Measurements from ENCODE around the gene VARS2. TPM values are rescaled to one million over a fixed set of nuclear protein-coding genes. Genes with fewer than 3 reads are reported as not detected.
"Not testable (repeated sequence)": the region's sequence is repeated elsewhere in the genome, so short reads cannot be mapped to it uniquely, and the experiment has no call there.

Gene VARS2
- total and polyA plus RNA-seq, 11 donors: 10.7 to 28.5 (median 18.8) TPM

- no peak overlapping the region for H3K27ac ChIP-seq
- H3K27me3 ChIP-seq: no peaks in the 10 kb centered on the region
- H3K4me1 ChIP-seq: peaks cover 0 to 6% (median 0%) of the 10 kb centered on the region in 12 donors
- no peaks in the 10 kb centered on the region for H3K9me3 ChIP-seq
- peaks cover 0 to 22% (median 19%) of the 10 kb centered on the region in 9 donors for H3K36me3 ChIP-seq
- ATAC-seq: no peak
- TF ChIP-seq CTCF (IDR thresholded peaks at IDR 0.05) (no peak), POLR2A (IDR thresholded peaks at IDR 0.05) (no peak)
- 42 to 52% (median 49%) methylated on average over 5 of the region's 5 CpGs for WGBS, 4 donors
- H3K4me3 ChIP-seq: no peak overlapping the region
- intact Hi-C loops (cut with DNase I): no loop called here
- DNase-seq: no peak
These were observed 11.3 kb upstream of the VARS2 start for GRCh38 chr6:30902709-30903108.

GRCh38 chr6:30903236-30903635 is 10.8 kb upstream of the VARS2 start:
- Histone ChIP-seq H3K27me3 (no peaks in the 10 kb centered on the region), H3K4me1 (peaks cover 0 to 6% (median 0%) of the 10 kb centered on the region in 12 donors), H3K4me3 (no peak overlapping the region), H3K9me3 (no peaks in the 10 kb centered on the region), H3K36me3 (peaks cover 0 to 17% (median 14%) of the 10 kb centered on the region in 9 donors), H3K27ac (no peak overlapping the region)
- ATAC-seq: no peak
- 85 to 94% (median 90%) methylated on average over 4 of the region's 4 CpGs for WGBS, 4 donors
- TF ChIP-seq CTCF (IDR thresholded peaks at IDR 0.05) (no peak), POLR2A (IDR thresholded peaks at IDR 0.05) (no peak)
- DNase-seq: no peak
- intact Hi-C loops (cut with DNase I): no loop called here

GRCh38 chr6:30907290-30907757 is 6.7 kb upstream of the VARS2 start:
- peak overlapping the region in 11 of 12 donors; percentile 66 to 99 (median 90) for H3K4me3 ChIP-seq
- intact Hi-C loops (cut with DNase I); H3K27me3 ChIP-seq; H3K9me3 ChIP-seq; DNase-seq; ATAC-seq: not testable (repeated sequence)
- 51 to 57% (median 56%) methylated on average over 16 of the region's 16 CpGs for WGBS, 4 donors
- H3K27ac ChIP-seq: peak overlapping the region in 4 of 12 donors; percentile 20 to 46 (median 38)
- H3K4me1 ChIP-seq: peaks cover 0 to 19% (median 10%) of the 10 kb centered on the region in 12 donors
- peaks cover 0 to 29% (median 23%) of the 10 kb centered on the region in 9 donors for H3K36me3 ChIP-seq

- WGBS, 4 donors: 1 to 3% (median 1%) methylated on average over 44 to 49 of the region's 49 CpGs
- Histone ChIP-seq H3K27me3 (no peaks in the 10 kb centered on the region), H3K36me3 (peaks cover 0 to 34% (median 25%) of the 10 kb centered on the region in 9 donors), H3K27ac (peak within 1 kb of the TSS in 8 of 12 donors; percentile 35 to 75 (median 61)), H3K9me3 (no peaks in the 10 kb centered on the region), H3K4me1 (peaks cover 0 to 19% (median 10%) of the 10 kb centered on the region in 12 donors), H3K4me3 (peak within 1 kb of the TSS; percentile 66 to 99 (median 89))
- TF ChIP-seq CTCF (IDR thresholded peaks at IDR 0.05) (no peak), POLR2A (IDR thresholded peaks at IDR 0.05) (peak in 1 of 2 donors; percentile 68)
- DNase-seq: peak; percentile 96 to 98 (median 97)
- intact Hi-C loops (cut with DNase I): no loop called here
- peak; percentile 99 for ATAC-seq
These were observed 6.1 kb upstream of the VARS2 start, which contains the start of gene GTF2H4 for GRCh38 chr6:30907758-30908591. Gene GTF2H4 (plus strand): TSS chr6:30908207.
